Ovary (tissue), 3 donors: ENCODE measurements around the gene ADAT2.

Source experiments
- POLR2A ChIP-seq: fragments of 450-650 bp; IDR thresholded peaks from one replicate; pipeline ENCODE4 v1.6.1; 2017; ENCODE audit warnings: antibody characterized with exemption, mild to moderate bottlenecking, moderate library complexity
- TF ChIP-seq, protein P1 (sequence below), 3 donors: fragments of 450-650 bp in 2 of 3; fragments of 200-600 bp in 1 of 3; IDR thresholded peaks; one replicate each; pipeline versions ENCODE4 v1.5.1 to v1.8.0; 2016 to 2022; ENCODE audit warnings: antibody characterized with exemption in 3 of 3, mild to moderate bottlenecking in 1 of 3
- donor health status: DM: no; HTN: no; CAD: no.

DNA sequence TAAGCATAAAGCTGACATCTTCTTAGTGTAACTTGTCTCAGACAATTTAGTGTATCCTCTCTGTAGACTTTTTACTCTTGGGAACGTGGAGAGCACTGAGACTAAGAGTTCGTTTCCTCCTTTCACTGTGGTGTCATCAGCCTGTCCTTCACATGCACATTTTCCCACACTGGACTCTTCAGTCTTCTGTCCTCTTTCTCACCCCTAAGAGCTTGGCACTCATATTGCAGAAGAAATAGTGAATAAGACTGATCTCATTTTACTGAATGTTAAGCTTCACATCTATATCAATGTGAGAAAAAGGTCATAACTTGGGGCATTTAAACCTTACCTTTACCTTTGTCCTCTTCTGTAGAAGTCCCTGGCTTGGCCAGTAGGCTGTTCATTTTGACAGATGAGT, 35.5 kb upstream of the ADAT2 start:
- TF ChIP-seq, protein P1, sequence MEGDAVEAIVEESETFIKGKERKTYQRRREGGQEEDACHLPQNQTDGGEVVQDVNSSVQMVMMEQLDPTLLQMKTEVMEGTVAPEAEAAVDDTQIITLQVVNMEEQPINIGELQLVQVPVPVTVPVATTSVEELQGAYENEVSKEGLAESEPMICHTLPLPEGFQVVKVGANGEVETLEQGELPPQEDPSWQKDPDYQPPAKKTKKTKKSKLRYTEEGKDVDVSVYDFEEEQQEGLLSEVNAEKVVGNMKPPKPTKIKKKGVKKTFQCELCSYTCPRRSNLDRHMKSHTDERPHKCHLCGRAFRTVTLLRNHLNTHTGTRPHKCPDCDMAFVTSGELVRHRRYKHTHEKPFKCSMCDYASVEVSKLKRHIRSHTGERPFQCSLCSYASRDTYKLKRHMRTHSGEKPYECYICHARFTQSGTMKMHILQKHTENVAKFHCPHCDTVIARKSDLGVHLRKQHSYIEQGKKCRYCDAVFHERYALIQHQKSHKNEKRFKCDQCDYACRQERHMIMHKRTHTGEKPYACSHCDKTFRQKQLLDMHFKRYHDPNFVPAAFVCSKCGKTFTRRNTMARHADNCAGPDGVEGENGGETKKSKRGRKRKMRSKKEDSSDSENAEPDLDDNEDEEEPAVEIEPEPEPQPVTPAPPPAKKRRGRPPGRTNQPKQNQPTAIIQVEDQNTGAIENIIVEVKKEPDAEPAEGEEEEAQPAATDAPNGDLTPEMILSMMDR (IDR thresholded peaks at IDR 0.05): no peak
- TF ChIP-seq POLR2A: no peak
